ENCODE results near the gene CBFA2T3.

The CBFA2T3 gene

DNA sequence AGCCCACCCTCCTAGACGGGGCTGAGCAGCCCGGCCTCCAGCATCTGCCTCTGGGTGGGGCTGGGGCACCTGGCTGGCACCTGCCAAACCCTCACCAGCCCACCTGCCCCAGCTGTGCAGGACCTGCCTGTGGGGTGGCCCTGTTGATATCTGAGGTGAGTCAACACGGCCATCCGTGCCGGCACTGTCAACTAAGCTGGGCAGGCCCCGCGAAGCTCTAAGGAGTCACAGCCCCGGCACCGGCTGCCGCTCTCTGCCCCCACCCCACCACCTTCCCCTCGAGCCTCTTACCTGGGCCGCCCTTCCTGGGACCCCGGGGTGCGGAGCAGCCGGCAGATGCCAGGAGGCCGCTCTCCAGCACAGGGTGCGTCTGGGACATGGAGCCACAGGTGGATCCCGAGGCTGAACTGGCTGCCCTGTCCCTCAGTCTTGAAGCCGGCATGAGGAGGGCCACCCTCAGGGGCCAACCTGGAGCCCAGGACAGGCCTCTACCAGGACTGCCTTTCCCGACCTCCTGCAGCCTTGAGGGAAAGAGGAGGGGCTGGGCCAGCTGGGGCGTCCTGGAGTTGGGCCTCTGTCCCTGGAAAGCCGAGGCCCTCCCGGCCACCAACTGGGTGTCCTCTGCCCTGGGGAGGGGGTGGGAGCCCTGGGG, 515 bp downstream of the CBFA2T3 start:
- no peak for DNase-seq (ENCODE audit: low read depth, low spot score)

- DNase-seq (ENCODE audit: low read depth, low spot score), result no peak
Measured at GRCh38 chr16:88975511-88976061, 1.4 kb downstream of the CBFA2T3 start.

GRCh38 chr16:88974916-88975215, 2.1 kb downstream of the CBFA2T3 start:
- DNase-seq (ENCODE audit: low read depth, low spot score), result no peak

- DNase-seq (ENCODE audit: low read depth, low spot score), result no peak
Measured at GRCh38 chr16:88974080-88974915, 2.7 kb downstream of the CBFA2T3 start.

- DNase-seq (ENCODE audit: low read depth, low spot score), result no peak
Measured at GRCh38 chr16:88973415-88974050, 3.5 kb downstream of the CBFA2T3 start.

DNA sequence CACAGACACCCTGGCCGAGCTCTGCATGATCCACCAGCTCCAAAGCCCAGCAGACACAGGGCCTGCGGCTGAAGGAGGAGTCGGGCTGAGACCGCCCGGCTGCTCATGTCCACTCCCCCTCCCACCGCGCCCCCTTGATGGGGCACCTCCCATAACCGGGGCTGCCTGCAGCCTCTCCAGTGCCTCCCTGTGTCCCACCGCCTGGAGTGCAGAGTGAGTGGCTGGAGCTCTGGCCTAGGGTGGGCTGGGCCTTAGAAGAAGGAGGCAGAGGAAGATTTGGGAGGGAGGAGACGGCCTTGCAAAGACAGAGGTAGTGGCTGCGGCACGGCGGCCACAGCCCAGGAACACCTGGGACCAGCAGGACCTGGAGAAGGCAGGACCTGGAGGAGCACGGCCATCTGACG, 4.0 kb downstream of the CBFA2T3 start:
- no peak for DNase-seq (ENCODE audit: low read depth, low spot score)

GRCh38 chr16:88972349-88972748, 4.7 kb downstream of the CBFA2T3 start:
- no peak for DNase-seq (ENCODE audit: low read depth, low spot score)

GRCh38 chr16:88971371-88972097, 5.5 kb downstream of the CBFA2T3 start:
- DNase-seq (ENCODE audit: low read depth, low spot score), result no peak

- no peak for DNase-seq (ENCODE audit: low read depth, low spot score)
Measured at GRCh38 chr16:88970539-88971065, 6.4 kb downstream of the CBFA2T3 start.

DNA sequence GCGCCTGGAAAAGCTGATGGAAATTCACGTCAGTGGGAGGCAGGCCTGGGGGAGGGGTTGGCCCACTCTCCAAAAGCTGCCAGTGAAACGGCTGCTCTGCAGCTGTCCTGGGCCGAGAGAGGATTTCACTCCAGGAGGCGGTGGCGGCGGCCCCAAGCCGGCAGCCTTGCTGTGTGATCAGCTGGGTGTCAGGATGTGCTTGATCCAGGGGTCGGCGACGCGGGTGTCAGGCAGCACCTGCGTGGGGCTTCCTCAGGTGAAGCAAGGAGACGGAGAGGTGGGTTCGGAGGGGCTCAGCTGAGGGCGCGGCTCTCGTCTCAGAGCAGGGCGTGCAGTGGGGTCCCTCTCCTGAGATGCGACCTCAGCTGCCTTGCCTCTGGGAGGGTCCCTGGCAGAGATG, 7.0 kb downstream of the CBFA2T3 start:
- no peak for DNase-seq (ENCODE audit: low read depth, low spot score)

DNA sequence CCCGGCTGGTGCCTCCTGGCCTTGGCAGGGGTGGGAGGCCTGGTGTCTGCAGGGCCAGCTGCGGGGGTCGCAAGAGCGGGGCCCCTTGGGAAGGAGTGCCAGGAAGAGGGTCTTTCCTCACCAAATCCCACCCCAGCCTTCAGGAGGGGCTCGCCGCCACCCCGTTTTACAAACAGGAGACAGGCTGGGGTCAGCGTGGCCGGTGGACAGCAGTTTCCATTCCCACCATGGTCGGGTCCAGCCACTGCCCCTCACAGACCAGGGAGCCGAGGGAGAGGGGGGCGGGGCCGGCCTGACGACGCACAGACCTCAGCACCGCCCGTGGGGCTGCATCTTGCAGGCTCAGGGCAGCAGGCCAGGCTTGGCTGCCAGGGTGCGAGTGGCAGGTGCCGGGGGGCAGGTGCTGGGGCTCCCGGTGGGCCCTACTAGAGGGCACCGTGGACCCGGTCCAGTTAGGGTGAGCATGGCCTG, 7.6 kb downstream of the CBFA2T3 start:
- DNase-seq (ENCODE audit: low read depth, low spot score), result no peak

DNA sequence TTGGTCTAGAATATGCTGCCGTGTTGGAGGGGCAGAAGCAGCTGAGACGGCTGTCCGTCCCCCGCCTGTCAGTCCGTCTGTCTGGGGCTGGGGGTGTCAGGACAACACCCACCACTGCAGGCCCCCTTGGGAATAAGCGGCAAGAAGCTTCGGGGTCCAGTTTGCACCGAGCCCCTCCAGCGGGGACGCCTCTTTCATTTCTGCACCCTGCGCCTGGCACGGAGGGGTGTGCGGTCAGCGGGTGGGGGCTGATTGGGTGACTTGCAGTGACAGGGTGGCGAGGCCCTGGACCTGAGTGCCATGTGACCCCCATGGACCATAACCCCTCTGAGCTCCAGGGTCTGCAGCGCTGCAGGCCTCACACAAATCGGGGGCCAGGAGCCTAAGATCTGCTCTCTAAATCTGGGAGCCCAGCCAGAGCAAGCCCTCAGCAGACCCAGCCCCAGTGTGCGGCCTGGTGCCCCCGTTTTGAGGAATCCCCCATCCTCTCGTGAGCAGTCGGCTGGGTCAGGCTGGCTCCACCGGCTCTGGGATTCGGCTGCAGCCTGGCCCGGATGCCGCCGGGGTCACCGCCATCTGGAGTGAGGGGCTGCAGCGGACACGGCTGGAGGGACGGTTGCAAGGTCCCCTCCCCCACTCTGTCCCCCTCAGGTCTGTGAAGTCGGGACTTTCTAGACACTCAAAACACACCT, 8.3 kb downstream of the CBFA2T3 start:
- no peak for DNase-seq (ENCODE audit: low read depth, low spot score)

GRCh38 chr16:88967830-88968588, 9.0 kb downstream of the CBFA2T3 start:
- no peak for DNase-seq (ENCODE audit: low read depth, low spot score)

DNA sequence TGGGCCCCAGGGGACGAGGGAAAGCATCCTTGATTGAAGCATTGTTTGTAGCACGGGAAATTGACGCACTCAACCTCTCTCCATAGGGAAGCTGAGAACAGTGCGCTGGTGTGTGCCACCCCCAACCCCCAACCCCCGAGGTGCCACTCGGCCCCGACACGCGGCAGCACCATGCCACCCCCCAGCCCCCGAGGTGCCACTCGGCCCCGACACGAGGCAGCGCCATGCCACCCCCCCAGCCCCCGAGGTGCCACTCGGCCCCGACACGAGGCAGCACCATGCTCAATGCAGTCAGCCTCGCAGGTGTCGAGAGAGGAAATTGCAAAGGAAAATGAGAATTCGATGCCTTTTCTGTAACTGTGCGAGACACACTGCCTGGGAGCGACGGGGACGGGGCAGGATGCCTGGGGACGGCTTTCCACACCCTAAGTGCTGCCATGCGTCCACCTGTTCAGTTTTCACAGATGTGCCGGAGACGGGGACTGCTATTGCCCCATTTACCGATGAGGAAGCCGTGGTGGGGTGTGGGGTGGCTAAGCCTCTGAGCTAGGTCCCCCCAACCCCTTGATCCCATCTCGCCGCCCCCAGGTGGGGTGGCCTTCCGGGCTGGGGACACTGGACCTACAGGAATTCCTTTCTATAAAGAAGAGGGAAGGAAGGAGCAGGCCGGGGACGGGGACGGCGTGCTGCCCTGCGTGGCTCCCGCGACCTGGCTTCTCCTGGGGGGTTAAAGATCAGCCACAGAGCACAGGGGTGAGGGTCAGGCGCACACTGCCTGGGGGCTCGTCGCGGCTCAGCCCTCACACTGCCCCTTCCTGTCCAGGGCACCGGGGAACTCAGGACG, 9.8 kb downstream of the CBFA2T3 start:
- DNase-seq (ENCODE audit: low read depth, low spot score), result no peak

DNA sequence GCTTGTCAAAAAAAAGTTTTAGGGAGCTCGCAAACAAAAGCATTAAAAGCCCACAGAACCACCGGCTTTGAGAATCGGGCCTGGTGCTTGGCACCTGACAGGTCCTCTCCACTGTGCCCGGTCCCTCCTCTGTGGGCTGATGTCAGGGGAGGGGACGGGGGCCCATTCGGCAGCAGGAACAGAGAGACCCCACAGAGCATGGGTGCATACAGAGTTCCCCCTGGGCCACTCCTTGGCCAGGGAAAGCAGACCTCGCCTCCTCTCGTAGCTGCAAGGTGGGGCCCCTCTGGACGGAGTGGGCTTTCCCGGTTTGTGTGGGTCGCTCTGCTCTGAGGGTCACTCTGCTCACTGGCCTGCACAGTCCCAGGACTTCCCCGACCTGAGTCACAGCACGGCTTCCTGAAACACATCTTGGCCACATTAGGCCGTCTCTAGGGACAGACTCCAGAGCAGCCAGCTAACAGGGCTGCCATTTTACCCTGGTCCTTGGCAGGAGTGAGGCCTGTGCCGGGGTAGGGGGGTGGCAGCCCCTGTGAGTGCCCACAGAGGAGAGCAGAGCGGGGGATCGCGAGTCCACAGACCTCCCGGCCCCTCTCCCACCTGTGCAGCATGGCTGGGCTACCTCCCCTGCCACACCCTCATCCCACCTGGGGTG, 11.1 kb downstream of the CBFA2T3 start:
- no peak for DNase-seq (ENCODE audit: low read depth, low spot score)

GRCh38 chr16:88965411-88965810, 11.6 kb downstream of the CBFA2T3 start:
- DNase-seq (ENCODE audit: low read depth, low spot score), result no peak

DNA sequence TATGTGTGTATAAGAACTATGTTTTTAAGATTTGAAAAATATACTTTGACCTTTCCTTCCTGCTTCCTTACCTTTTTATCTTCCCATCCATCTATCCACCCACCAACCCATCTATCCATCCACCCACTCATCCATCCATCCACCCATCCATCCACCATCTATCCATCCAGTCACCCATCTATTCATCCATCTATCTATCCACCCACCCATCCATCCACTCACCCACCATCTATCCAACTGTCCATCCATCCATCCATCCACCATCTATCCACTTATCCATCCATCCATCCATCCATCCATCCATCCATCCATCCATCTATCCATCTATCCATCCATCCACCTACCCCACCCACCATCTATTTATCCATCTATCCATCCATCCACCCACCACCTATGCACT, 12.4 kb downstream of the CBFA2T3 start:
- no peak for DNase-seq (ENCODE audit: low read depth, low spot score)

GRCh38 chr16:88963583-88963982, 13.4 kb downstream of the CBFA2T3 start:
- DNase-seq (ENCODE audit: low read depth, low spot score), result no peak
